Astrocyte of the spinal cord (primary cell): ENCODE measurements around the gene TRPC1.

ENCODE experiments used
- DNase-seq: peaks from one replicate; pipeline ENCODE4 v3.0.0; 2011; ENCODE audit warnings: low read depth, low spot score
- H3K4me3 ChIP-seq: 2 replicates; pipeline ENCODE4 v1.5.1; 2011; ENCODE audit warnings: low read depth, mild to moderate bottlenecking, low read length, moderate library complexity
- in situ Hi-C: cut with HindIII; loops from 2 replicates; pipeline ENCODE4 v1.10.0; 2017; ENCODE audit warnings: low sequenced_read_pairs
- TF ChIP-seq, protein P1 (sequence below): IDR thresholded peaks from 2 replicates; pipeline ENCODE4 v1.5.1; 2012; ENCODE audit warnings: low read depth, mild to moderate bottlenecking, low read length, inconsistent platforms

Gene TRPC1

DNA sequence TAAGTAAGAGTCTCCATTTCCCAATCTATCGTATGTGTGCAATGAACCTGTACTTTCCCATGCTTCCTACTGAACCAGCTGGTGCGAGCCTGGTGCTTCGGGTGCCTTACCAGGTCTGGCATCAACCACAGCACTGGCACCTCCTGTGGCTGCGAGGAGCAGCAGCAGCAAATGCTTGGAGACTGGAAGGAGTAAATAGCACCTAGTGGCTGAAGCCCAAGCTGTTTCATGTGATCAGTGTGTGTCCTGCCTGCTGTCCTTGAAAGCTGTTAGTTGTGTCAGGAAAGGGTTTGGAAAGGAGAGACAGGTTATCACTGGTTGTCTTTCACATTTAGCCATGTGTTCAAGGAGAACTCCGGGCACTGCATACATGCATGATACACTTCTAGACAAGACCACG lies 133.2 kb downstream of the TRPC1 start:
- H3K4me3 ChIP-seq, result no peak overlapping the region
- TF ChIP-seq, protein P1, sequence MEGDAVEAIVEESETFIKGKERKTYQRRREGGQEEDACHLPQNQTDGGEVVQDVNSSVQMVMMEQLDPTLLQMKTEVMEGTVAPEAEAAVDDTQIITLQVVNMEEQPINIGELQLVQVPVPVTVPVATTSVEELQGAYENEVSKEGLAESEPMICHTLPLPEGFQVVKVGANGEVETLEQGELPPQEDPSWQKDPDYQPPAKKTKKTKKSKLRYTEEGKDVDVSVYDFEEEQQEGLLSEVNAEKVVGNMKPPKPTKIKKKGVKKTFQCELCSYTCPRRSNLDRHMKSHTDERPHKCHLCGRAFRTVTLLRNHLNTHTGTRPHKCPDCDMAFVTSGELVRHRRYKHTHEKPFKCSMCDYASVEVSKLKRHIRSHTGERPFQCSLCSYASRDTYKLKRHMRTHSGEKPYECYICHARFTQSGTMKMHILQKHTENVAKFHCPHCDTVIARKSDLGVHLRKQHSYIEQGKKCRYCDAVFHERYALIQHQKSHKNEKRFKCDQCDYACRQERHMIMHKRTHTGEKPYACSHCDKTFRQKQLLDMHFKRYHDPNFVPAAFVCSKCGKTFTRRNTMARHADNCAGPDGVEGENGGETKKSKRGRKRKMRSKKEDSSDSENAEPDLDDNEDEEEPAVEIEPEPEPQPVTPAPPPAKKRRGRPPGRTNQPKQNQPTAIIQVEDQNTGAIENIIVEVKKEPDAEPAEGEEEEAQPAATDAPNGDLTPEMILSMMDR, result no peak
- no peak for DNase-seq
- in situ Hi-C loops, result no loop called here
